ENCODE data around the gene ESYT1. TPM values are rescaled to one million over a fixed set of nuclear protein-coding genes. Genes with fewer than 3 reads are reported as not detected.
"Not testable (repeated sequence)": the region's sequence is repeated elsewhere in the genome, so short reads cannot be mapped to it uniquely, and the experiment has no call there.

ESYT1 gene
- total RNA-seq, 1 donor from 2014 or later, result 111 TPM

GRCh38 chr12:56155256-56155845, 27.3 kb downstream of the ESYT1 start:
- no peak for DNase-seq (ENCODE audit: low spot score)

DNA sequence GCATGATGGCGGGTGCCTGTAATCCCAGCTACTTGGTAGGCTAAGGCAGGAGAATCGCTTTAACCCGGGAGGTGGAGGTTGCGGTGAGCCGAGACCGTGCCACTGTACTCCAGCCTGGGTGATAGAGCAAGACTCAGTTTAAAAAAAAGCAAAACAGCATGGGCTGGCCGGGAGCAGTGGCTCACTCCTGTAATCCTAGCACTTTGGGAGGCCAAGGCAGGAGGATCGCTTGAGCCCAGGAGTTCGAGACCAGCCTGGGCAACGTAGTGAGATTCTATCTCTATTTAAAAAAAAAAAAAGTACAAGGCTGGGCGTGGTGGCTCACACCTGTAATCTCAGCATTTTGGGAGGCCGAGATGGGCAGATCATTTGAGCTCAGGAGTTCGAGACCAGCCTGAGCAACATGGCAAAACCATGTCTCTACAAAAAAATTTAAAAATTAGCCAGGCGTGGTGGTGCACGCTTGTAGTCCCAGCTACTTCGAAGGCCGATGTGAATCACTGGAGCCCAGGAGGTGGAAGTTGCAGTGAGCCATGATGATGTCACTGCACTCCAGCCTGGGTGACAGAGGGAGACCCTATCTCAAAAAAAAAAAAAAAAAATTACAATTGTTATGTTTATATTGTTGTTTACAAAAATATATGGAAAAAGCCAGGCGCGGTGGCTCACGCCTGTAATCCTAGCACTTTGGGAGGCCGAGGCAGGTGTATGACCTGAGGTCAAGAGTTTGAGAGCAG, 28.6 kb downstream of the ESYT1 start:
- not testable (repeated sequence) for DNase-seq (ENCODE audit: low spot score)

DNA sequence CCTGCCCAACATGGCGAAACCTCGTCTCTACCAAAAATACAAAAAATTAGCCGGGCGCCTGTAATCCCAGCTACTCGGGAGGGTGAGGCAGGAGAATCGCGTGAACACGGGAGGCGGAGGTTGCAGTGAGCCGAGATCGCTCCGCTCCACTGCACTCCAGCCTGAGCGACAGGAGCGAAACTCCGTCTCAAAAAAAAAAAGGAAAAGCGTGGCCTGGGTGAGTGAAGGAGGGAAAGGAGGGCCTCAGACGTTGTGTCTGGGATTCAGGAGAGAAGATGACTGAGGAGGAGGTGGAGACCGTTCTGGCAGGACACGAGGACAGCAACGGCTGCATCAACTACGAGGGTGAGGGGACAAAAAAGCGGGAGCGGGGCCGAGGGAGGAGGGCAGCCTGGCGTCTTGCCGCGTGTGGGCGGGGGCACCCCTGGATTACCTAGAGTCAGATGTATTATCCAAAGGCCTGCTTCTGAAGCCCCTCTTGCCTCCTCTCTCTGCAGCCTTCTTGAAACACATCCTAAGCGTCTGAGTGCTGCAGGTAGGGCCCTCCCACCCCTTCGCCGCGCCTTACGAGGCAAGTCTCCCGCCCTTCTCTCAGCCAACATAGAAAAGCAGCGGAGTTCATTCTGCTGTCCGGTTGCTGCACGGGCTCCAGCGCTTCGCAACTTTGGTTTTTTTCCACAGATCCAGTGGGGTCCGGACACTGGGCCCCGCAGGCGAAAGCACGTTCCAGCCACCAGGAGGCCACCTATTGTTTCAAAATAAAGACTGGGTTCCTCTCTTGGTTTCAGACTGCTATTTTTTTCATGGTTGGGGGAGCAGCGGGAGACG, 29.3 kb downstream of the ESYT1 start:
- DNase-seq (ENCODE audit: low spot score), result peak; percentile 79

DNA sequence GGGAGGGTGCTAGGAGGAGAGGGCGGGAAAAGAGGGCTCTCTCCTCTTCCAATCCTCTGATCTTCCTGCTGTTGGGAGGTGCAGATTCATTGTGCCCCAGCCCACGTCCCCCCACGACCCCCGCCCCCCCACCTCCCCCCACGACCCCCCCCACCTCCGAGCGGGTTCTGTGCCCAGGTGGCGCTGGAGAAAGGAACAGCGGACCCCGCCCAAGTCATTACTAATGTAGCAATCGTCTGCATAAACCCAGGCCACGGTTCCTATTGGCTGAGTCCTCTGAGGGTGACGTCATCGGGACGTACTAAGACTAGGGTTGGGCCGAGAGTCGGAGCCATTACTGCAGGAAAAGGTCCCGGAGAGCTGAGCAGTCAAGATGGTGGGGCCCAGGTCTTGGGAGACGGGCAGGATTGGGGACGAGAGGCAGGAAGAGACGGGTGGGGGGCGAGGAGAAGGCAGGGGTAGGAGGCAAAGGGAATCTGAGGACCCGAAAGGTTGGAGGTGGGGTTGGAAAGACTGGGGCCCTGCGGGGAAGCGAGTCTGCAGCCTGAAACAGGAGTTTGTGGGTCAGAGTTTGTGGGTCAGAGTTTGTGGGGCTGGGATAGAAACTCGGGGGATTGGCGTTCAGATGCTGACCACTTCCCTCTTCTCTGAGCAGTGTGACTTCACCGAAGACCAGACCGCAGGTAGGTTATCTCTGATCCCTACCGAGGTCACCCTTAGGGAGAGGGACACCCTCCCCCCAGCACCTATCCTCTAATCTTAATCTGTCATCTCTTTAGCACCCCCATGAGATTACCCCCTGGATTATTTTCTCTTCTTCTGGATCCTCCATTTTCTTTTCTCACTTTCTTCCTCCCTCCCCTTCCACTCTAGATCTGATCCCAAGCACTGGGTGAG, 30.2 kb downstream of the ESYT1 start, which contains the start of gene MYL6:
Gene MYL6 (plus strand): TSS at position 331 of the 897 bp plus-strand sequence. CDS start 43 bp downstream, at position 374.
- DNase-seq (ENCODE audit: low spot score), result peak; percentile 98

- DNase-seq (ENCODE audit: low spot score), result peak; percentile 87
Observed at GRCh38 chr12:56158926-56159461, 30.9 kb downstream of the ESYT1 start.

- DNase-seq (ENCODE audit: low spot score), result no peak
Observed at GRCh38 chr12:56159482-56160192, 31.6 kb downstream of the ESYT1 start.

- peak; percentile 36 for DNase-seq (ENCODE audit: low spot score)
Observed at GRCh38 chr12:56160193-56160763, 32.2 kb downstream of the ESYT1 start.

DNA sequence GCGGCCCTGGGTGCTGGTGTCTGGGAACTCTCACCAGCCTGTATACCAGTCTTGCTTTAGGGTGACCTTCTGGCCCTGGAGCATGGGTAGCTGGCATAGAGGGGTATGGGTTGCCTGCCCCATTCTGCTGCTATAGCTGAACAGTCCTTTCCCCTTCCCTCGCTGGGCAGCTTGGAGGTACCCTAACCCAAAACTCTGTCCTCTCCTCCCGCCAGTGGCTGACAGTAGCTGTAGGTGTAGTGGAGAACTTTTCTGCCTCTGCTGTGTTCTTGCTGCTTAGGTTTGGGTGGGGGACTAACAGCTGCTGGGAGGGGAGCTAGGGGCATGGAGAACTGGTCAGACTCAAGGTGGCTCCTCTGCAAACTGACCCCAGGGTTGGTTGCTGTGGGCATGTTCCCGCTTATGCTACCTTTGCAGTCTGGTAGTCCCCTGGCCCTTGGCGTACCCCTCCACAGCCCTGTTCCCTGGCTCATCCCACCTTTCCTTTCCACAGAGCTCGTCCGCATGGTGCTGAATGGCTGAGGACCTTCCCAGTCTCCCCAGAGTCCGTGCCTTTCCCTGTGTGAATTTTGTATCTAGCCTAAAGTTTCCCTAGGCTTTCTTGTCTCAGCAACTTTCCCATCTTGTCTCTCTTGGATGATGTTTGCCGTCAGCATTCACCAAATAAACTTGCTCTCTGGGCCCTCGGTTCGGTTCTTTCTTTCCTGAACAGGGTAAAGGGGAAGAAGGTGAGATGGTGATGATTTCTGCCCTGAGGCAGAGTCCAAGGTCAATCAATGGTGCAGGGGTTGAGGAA, 33.0 kb downstream of the ESYT1 start:
- no peak for DNase-seq (ENCODE audit: low spot score)

DNA sequence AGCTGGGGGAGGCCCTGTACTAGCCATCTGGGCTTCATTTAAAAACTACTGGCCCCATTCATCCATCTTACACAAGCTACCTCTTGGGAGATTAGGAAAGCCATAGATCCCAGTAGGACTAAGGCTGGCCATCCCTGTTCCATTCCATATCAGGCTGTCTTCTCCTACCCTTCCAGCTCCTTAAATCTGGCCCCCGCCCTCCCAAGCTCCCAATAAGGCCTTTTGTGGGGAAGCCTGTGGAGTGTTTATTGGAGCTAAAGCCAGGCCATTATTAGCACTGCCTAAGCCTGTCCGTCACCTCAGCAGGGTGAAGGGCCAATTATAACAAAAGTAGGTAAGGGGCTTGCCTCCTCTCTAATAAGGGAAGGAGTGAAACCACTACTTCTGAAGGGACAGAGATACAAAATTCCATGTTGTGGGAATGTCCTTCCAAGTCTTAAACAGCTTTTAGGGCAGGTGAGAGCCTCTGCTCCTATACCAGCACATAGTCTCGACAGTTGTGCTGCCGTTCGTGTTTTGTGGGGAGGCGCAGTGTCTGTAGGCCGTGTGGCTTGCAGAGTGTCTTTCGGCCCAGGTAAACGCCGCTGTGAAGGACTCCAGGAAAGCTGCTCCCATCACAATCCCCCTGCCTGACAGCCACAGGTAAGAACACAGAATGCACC, 33.8 kb downstream of the ESYT1 start:
- no peak for DNase-seq (ENCODE audit: low spot score)

GRCh38 chr12:56162468-56163290, 34.6 kb downstream of the ESYT1 start:
- no peak for DNase-seq (ENCODE audit: low spot score)

DNA sequence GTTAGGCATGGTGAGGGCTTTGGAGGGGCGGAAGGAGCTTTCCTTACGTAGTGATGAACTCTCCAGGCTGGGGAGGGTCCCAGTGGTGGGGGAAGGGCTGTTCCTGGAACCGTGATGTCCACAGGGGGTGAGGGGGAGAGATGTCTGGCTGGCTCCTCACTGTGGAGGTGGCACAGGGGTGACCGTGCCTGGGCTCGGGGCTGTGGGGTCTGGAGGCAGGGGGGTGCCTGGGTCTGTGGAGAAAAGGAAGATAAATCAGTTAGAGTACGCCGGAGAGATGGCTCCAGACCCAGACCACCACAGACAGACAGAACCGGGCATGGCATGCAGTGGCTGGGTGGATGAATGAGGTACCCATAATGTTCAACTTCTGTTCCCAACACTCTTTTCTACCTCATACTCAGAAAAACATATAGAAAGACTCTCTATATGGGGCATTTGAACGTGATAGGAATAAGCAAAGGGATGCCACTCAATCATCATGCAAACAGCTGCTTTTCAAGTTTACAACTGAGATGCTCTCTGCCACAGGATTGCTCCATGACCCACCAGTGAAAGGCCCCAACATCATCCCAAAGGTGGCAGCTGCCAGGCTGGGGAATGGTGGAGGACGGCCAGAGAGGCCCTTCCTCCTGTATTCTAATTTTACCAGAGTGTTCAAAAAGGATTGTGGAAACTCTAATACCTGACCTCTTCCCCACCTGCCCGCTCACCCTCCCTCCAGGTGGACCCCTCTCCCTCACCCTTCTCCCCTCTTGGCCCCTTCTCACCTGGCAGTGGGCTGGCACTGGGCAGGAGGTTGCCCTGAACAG, 35.7 kb downstream of the ESYT1 start:
- no peak for DNase-seq (ENCODE audit: low spot score)

- DNase-seq (ENCODE audit: low spot score), result no peak
Observed at GRCh38 chr12:56164345-56164729, 36.3 kb downstream of the ESYT1 start.

DNA sequence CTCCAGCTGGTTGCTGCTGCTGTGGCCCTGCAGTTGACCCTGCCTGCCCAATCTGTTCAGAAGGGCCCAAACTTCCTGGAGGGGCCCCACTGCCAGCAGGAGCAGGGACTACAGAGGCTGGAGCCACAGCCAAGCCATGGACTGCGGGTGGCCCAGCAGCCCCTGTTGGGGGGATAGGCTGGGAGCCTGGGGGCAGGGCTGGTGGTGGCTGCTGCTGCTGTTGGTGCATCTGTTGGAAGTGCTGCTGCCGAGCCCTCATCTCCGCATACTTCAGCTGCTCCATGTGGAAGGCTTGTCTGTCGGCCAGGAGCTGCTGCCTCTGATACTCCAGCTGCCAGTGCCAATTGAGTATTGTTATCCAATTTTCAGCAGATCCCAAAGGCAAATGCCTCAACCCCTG, 37.3 kb downstream of the ESYT1 start:
- no peak for DNase-seq (ENCODE audit: low spot score)

- no peak for DNase-seq (ENCODE audit: low spot score)
Observed at GRCh38 chr12:56169229-56169759, 41.2 kb downstream of the ESYT1 start.

GRCh38 chr12:56172839-56173238, 44.8 kb downstream of the ESYT1 start:
- DNase-seq (ENCODE audit: low spot score), result no peak

GRCh38 chr12:56178347-56178746, 50.3 kb downstream of the ESYT1 start:
- no peak for DNase-seq (ENCODE audit: low spot score)

- DNase-seq (ENCODE audit: low spot score), result no peak
Observed at GRCh38 chr12:56186957-56187356, 58.9 kb downstream of the ESYT1 start.

Data from mucosa of gallbladder (tissue), 1 donor.